ENCODE results near the gene PSMF1. TPM values are rescaled to one million over a fixed set of nuclear protein-coding genes. Genes with fewer than 3 reads are reported as not detected.
A peak's percentile ranks its signal among the peaks of the same experiment; 100 is the strongest.

Gene PSMF1
- polyA plus RNA-seq, 1 donor from 2014 or later, result 236 TPM

DNA sequence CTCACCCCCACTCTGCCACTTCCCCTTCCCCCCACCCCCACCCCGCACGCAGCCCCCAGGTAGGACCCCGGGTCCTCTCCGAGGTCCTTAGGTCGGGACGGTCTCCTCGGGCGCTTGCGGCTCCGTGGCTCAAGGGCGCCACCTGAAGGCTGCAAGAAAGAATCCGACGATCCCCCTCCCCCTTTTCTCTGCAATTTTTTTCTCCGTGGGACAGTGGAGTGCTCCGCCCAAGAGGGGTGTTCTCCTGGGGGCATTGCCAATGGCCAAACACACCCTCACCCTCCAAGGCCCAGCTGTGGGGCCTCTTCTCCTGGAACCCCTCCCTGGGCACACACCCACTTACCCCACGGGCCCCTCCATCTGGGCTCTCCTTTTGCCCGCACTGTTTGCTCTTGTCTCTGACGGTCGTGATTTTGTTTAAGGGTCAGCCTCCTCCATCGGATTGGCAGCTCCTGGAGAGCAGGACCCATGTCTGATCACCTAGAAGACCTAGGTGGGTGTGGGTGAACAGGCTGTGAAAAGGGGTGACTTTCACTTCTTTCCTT lies 67.5 kb downstream of the PSMF1 start:
- no peaks in the 10 kb centered on the region for H3K79me2 ChIP-seq (replicated peaks; ENCODE audit: insufficient read depth, low read length)
- H3K4me2 ChIP-seq (ENCODE audit: low read length), result no peak overlapping the region

DNA sequence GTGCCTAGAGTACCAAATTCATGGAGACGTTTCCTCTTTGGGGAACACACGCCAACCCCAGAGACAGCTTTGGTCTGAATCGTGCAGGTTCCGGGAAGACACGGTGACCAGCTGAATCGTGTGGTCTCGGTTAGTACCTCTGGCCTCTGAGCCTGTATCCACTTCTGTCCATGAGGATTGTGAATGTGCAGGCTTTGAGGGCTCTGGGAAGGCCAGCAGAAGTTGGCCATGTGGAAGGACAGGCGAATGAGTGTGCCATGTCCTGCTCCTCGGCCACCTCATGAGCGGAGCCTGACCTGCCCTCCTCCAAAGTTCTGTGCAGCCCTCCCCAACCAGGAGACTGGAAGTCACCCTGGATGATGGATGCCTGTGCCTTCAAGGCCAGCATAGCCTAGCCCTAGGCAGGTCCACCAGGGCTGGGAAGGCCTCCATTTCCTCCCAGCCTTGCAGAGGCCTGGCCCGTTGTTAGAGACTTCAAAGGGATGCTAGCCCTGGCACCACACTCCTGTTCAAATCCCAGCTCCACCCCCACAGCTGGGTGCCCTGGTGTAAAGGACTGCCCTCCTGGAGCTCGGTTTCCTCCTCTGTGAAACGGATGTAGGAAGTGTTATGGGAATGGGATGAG lies 68.1 kb downstream of the PSMF1 start:
- Histone ChIP-seq H3K79me2 (replicated peaks; ENCODE audit: insufficient read depth, low read length) (no peaks in the 10 kb centered on the region), H3K9me3 (ENCODE audit: low read length) (no peaks in the 10 kb centered on the region), H2AFZ (ENCODE audit: low read depth, low read length) (no peak overlapping the region), H3K9me2 (ENCODE audit: insufficient read depth, low read length) (no peaks in the 10 kb centered on the region), H3F3A (ENCODE audit: insufficient read depth, low read length, poor library complexity, severe bottlenecking) (no peaks in the 10 kb centered on the region), H3K36me3 (ENCODE audit: insufficient read depth, low read length) (no peaks in the 10 kb centered on the region), H3K9ac (ENCODE audit: low read length) (no peak overlapping the region), H3K4me2 (ENCODE audit: low read length) (no peak overlapping the region), H3K4me3 (ENCODE audit: low read length) (peak overlapping the region; percentile 79), H4K20me1 (ENCODE audit: insufficient read depth) (no peaks in the 10 kb centered on the region), H3K27me3 (ENCODE audit: insufficient read depth, low read depth, low read length) (peaks cover 8% of the 10 kb centered on the region), H3K27ac (ENCODE audit: low read length) (no peak overlapping the region)
- TF ChIP-seq, protein P1, sequence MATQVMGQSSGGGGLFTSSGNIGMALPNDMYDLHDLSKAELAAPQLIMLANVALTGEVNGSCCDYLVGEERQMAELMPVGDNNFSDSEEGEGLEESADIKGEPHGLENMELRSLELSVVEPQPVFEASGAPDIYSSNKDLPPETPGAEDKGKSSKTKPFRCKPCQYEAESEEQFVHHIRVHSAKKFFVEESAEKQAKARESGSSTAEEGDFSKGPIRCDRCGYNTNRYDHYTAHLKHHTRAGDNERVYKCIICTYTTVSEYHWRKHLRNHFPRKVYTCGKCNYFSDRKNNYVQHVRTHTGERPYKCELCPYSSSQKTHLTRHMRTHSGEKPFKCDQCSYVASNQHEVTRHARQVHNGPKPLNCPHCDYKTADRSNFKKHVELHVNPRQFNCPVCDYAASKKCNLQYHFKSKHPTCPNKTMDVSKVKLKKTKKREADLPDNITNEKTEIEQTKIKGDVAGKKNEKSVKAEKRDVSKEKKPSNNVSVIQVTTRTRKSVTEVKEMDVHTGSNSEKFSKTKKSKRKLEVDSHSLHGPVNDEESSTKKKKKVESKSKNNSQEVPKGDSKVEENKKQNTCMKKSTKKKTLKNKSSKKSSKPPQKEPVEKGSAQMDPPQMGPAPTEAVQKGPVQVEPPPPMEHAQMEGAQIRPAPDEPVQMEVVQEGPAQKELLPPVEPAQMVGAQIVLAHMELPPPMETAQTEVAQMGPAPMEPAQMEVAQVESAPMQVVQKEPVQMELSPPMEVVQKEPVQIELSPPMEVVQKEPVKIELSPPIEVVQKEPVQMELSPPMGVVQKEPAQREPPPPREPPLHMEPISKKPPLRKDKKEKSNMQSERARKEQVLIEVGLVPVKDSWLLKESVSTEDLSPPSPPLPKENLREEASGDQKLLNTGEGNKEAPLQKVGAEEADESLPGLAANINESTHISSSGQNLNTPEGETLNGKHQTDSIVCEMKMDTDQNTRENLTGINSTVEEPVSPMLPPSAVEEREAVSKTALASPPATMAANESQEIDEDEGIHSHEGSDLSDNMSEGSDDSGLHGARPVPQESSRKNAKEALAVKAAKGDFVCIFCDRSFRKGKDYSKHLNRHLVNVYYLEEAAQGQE (IDR thresholded peaks at IDR 0.05; ENCODE audit: borderline replicate concordance), result no peak
- TF ChIP-seq POLR2AphosphoS5 (IDR thresholded peaks at IDR 0.05) (no peak), TAF1 (IDR thresholded peaks at IDR 0.05; ENCODE audit: low read depth) (no peak), EP300 (conservative IDR thresholded peaks at IDR 0.05; ENCODE audit: poor library complexity, severe bottlenecking) (no peak), EZH2 (IDR thresholded peaks at IDR 0.05; ENCODE audit: borderline replicate concordance, insufficient read depth, low read length, poor library complexity, severe bottlenecking) (no peak), CTCF (IDR thresholded peaks at IDR 0.05; ENCODE audit: poor library complexity, severe bottlenecking) (no peak), RAD21 (conservative IDR thresholded peaks at IDR 0.05) (no peak), SMC3 (conservative IDR thresholded peaks at IDR 0.05; ENCODE audit: poor library complexity) (no peak), MXI1 (conservative IDR thresholded peaks at IDR 0.05; ENCODE audit: poor library complexity, severe bottlenecking) (no peak)

More for the DNA sequence above, 67.5 kb downstream of the PSMF1 start:
- Histone ChIP-seq H3F3A (ENCODE audit: insufficient read depth, low read length, poor library complexity, severe bottlenecking) (no peaks in the 10 kb centered on the region), H3K9ac (ENCODE audit: low read length) (peak overlapping the region; percentile 65), H3K36me3 (ENCODE audit: insufficient read depth, low read length) (no peaks in the 10 kb centered on the region), H3K9me3 (ENCODE audit: low read length) (no peaks in the 10 kb centered on the region), H3K27ac (ENCODE audit: low read length) (no peak overlapping the region), H3K27me3 (ENCODE audit: insufficient read depth, low read depth, low read length) (peaks cover 8% of the 10 kb centered on the region), H3K4me3 (ENCODE audit: low read length) (peak overlapping the region; percentile 79), H4K20me1 (ENCODE audit: insufficient read depth) (no peaks in the 10 kb centered on the region), H3K9me2 (ENCODE audit: insufficient read depth, low read length) (no peaks in the 10 kb centered on the region), H2AFZ (ENCODE audit: low read depth, low read length) (no peak overlapping the region)
- TF ChIP-seq SMC3 (conservative IDR thresholded peaks at IDR 0.05; ENCODE audit: poor library complexity) (peak; percentile 43), RAD21 (conservative IDR thresholded peaks at IDR 0.05) (peak; percentile 61), CTCF (IDR thresholded peaks at IDR 0.05; ENCODE audit: poor library complexity, severe bottlenecking) (peak; percentile 76)
- TF ChIP-seq, protein P1 (IDR thresholded peaks at IDR 0.05; ENCODE audit: borderline replicate concordance), result no peak
